Loucy (cell line): Measurements from ENCODE around the gene UTP3.

Source experiments
- EZH2phosphoT487 ChIP-seq: fragments of 200-600 bp; IDR thresholded peaks from 2 replicates; pipeline ENCODE4 v1.6.1; 2018; ENCODE audit warnings: antibody characterized with exemption, mild to moderate bottlenecking, moderate library complexity, borderline replicate concordance
- TF ChIP-seq, protein P1 (sequence below): fragments of 200-600 bp; sonication (generic); conservative IDR thresholded peaks from 2 replicates; pipeline ENCODE4 v1.5.1; 2014; ENCODE audit warnings: mild to moderate bottlenecking, antibody characterized with exemption, low read length

DNA sequence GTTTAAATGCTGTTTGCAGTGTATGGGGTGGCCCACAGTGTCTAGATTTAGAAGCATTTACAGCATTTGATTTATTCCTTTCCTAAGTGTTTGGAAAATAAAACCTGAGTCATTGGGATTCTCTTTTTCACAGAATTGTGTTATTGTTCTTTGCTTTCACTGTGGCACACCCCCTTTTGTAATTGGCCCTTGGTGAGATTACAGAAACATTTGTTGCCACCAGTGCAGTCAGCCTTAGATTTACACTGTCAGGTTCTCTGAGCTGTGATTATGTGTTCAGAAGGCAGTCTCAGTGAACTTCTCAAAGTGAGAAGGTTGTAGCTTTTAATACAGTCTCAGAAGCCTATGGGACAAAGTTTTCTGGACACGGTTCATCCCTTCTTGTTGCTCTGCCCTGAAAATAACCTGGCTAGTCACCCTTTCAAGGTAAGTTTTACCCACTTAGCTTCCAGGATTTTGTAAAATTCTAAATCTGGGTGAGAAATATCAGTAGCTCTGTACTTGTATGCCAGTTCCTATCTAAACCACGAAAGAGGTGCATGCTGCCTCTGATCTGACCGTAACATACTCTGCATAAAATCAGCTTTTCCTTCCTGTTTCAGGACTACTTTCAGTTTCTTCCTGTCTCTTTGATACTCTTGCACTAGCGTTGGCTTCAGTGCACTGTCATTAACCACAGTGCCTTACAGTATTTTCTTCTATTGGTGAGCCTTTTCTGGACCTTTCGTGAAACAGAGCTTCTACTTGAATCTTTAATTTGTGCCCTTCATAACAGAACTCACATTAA, 46.0 kb downstream of the UTP3 start:
- no peak for TF ChIP-seq EZH2phosphoT487
- TF ChIP-seq, protein P1, sequence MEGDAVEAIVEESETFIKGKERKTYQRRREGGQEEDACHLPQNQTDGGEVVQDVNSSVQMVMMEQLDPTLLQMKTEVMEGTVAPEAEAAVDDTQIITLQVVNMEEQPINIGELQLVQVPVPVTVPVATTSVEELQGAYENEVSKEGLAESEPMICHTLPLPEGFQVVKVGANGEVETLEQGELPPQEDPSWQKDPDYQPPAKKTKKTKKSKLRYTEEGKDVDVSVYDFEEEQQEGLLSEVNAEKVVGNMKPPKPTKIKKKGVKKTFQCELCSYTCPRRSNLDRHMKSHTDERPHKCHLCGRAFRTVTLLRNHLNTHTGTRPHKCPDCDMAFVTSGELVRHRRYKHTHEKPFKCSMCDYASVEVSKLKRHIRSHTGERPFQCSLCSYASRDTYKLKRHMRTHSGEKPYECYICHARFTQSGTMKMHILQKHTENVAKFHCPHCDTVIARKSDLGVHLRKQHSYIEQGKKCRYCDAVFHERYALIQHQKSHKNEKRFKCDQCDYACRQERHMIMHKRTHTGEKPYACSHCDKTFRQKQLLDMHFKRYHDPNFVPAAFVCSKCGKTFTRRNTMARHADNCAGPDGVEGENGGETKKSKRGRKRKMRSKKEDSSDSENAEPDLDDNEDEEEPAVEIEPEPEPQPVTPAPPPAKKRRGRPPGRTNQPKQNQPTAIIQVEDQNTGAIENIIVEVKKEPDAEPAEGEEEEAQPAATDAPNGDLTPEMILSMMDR = no peak
